ENCODE data around the gene LRRIQ4.

LRRIQ4 gene

GRCh38 chr3:169847896-169848295, 35.2 kb downstream of the LRRIQ4 start:
- no peak for TF ChIP-seq CTCF (IDR thresholded peaks at IDR 0.05; ENCODE audit: poor library complexity, severe bottlenecking)
- Histone ChIP-seq H3K27me3 (ENCODE audit: insufficient read depth, poor library complexity, severe bottlenecking) (no peaks in the 10 kb centered on the region), H3K36me3 (ENCODE audit: low read depth) (no peaks in the 10 kb centered on the region), H3K27ac (ENCODE audit: poor library complexity, severe bottlenecking) (no peak overlapping the region), H3K4me1 (ENCODE audit: insufficient read depth, poor library complexity, severe bottlenecking) (peaks cover 16% of the 10 kb centered on the region), H3K9me3 (ENCODE audit: severe bottlenecking) (no peaks in the 10 kb centered on the region), H3K4me3 (ENCODE audit: severe bottlenecking) (no peak overlapping the region)
- ATAC-seq (ENCODE audit: low read depth), result no peak
- DNase-seq (ENCODE audit: low spot score), result no peak

GRCh38 chr3:169848741-169849140, 36.1 kb downstream of the LRRIQ4 start:
- Histone ChIP-seq H3K27me3 (ENCODE audit: insufficient read depth, poor library complexity, severe bottlenecking) (no peaks in the 10 kb centered on the region), H3K27ac (ENCODE audit: poor library complexity, severe bottlenecking) (no peak overlapping the region), H3K36me3 (ENCODE audit: low read depth) (no peaks in the 10 kb centered on the region), H3K9me3 (ENCODE audit: severe bottlenecking) (no peaks in the 10 kb centered on the region), H3K4me3 (ENCODE audit: severe bottlenecking) (no peak overlapping the region), H3K4me1 (ENCODE audit: insufficient read depth, poor library complexity, severe bottlenecking) (peaks cover 16% of the 10 kb centered on the region)
- DNase-seq (ENCODE audit: low spot score), result no peak
- TF ChIP-seq CTCF (IDR thresholded peaks at IDR 0.05; ENCODE audit: poor library complexity, severe bottlenecking), result no peak
- no peak for ATAC-seq (ENCODE audit: low read depth)

GRCh38 chr3:169850618-169851017, 37.9 kb downstream of the LRRIQ4 start:
- H3K4me3 ChIP-seq (ENCODE audit: severe bottlenecking), result no peak overlapping the region
- no peaks in the 10 kb centered on the region for H3K27me3 ChIP-seq (ENCODE audit: insufficient read depth, poor library complexity, severe bottlenecking)
- H3K36me3 ChIP-seq (ENCODE audit: low read depth), result no peaks in the 10 kb centered on the region
- ATAC-seq (ENCODE audit: low read depth) (no peak), DNase-seq (ENCODE audit: low spot score) (no peak)
- H3K4me1 ChIP-seq (ENCODE audit: insufficient read depth, poor library complexity, severe bottlenecking), result peaks cover 16% of the 10 kb centered on the region
- no peak overlapping the region for H3K27ac ChIP-seq (ENCODE audit: poor library complexity, severe bottlenecking)
- no peaks in the 10 kb centered on the region for H3K9me3 ChIP-seq (ENCODE audit: severe bottlenecking)
- TF ChIP-seq CTCF (IDR thresholded peaks at IDR 0.05; ENCODE audit: poor library complexity, severe bottlenecking), result no peak

GRCh38 chr3:169855514-169855913, 42.8 kb downstream of the LRRIQ4 start:
- Histone ChIP-seq H3K4me1 (ENCODE audit: insufficient read depth, poor library complexity, severe bottlenecking) (no peaks in the 10 kb centered on the region), H3K4me3 (ENCODE audit: severe bottlenecking) (no peak overlapping the region), H3K27ac (ENCODE audit: poor library complexity, severe bottlenecking) (no peak overlapping the region), H3K27me3 (ENCODE audit: insufficient read depth, poor library complexity, severe bottlenecking) (no peaks in the 10 kb centered on the region), H3K9me3 (ENCODE audit: severe bottlenecking) (no peaks in the 10 kb centered on the region), H3K36me3 (ENCODE audit: low read depth) (no peaks in the 10 kb centered on the region)
- no peak for TF ChIP-seq CTCF (IDR thresholded peaks at IDR 0.05; ENCODE audit: poor library complexity, severe bottlenecking)
- no peak for ATAC-seq (ENCODE audit: low read depth)
- DNase-seq (ENCODE audit: low spot score), result no peak

- no peaks in the 10 kb centered on the region for H3K4me1 ChIP-seq (ENCODE audit: insufficient read depth, poor library complexity, severe bottlenecking)
- no peak overlapping the region for H3K4me3 ChIP-seq (ENCODE audit: severe bottlenecking)
- H3K9me3 ChIP-seq (ENCODE audit: severe bottlenecking), result no peaks in the 10 kb centered on the region
- DNase-seq (ENCODE audit: low spot score) (no peak), ATAC-seq (ENCODE audit: low read depth) (no peak)
- no peaks in the 10 kb centered on the region for H3K36me3 ChIP-seq (ENCODE audit: low read depth)
- no peak for TF ChIP-seq CTCF (IDR thresholded peaks at IDR 0.05; ENCODE audit: poor library complexity, severe bottlenecking)
- no peaks in the 10 kb centered on the region for H3K27me3 ChIP-seq (ENCODE audit: insufficient read depth, poor library complexity, severe bottlenecking)
- no peak overlapping the region for H3K27ac ChIP-seq (ENCODE audit: poor library complexity, severe bottlenecking)
Measured at GRCh38 chr3:169857811-169858210, 45.1 kb downstream of the LRRIQ4 start.

Measured in RWPE2 (cell line).